ENCODE results near the gene DRC7.

DNA sequence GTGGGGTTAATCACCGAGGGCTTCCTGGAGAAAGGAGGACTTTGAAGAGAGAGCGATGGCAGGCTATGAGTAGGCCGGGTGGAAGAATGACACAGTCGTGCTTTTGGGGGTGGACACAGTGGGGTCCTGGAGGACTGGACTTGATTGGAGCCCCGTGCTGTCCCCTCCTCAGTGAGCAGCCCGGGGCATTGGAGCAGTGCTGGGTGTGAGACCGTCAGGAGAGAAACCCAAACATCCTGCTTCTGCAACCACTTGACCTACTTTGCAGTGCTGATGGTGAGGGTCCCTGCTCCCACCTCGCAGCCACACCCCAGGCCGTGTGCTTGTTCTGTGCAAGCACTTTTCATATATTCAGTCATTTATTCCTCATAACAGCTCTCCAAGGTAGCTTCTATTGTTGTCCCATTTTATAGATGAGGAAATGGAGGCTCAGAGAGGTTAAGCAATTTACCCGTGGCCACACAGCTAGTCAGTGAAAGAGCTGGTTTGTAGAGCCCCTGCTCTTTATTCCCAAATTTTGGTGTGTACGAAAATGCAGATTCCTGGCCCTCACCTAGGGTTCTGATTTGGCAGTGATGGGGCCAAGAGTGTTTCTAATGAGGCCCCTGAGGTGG is 38.2 kb upstream of the DRC7 start:
- no peak for TF ChIP-seq POLR2AphosphoS5 (IDR thresholded peaks at IDR 0.05; ENCODE audit: borderline replicate concordance, low read depth, low read length)
- no peak for TF ChIP-seq EZH2 (IDR thresholded peaks at IDR 0.05)
